Esophagus muscularis mucosa (tissue), 4 donors: ENCODE measurements around the gene PPFIBP1. TPM values are rescaled to one million over a fixed set of nuclear protein-coding genes. Genes with fewer than 3 reads are reported as not detected.
A peak's percentile ranks its signal among the peaks of the same experiment; 100 is the strongest.
"Not testable (repeated sequence)": the region's sequence is repeated elsewhere in the genome, so short reads cannot be mapped to it uniquely, and the experiment has no call there.

Experiments
- DNase-seq: peaks from one replicate; pipeline ENCODE4 v3.0.0-alpha.2; 2017; ENCODE audit errors: extremely low spot score
- H3K27ac ChIP-seq, 4 donors: fragments of 200-600 bp; sonication (generic); replicated peaks in 1 of 4; 1 replicate in 3 of 4; 2 replicates in 1 of 4; pipeline ENCODE4 v1.5.1; 2016 to 2019; ENCODE audit warnings: mild to moderate bottlenecking in 1 of 4
- H3K27me3 ChIP-seq, 4 donors: fragments of 200-600 bp; sonication (generic); one replicate each; pipeline versions ENCODE4 v1.5.1 to v1.6.0; 2016 to 2019
- H3K36me3 ChIP-seq, 4 donors: fragments of 200-600 bp; sonication (generic); one replicate each; pipeline ENCODE4 v1.5.1; 2016 to 2019
- H3K4me1 ChIP-seq, 4 donors: fragments of 200-600 bp; sonication (generic); one replicate each; pipeline ENCODE4 v1.5.1; 2016 to 2019
- H3K4me3 ChIP-seq, 4 donors: fragments of 200-600 bp; sonication (generic); 1 replicate in 2 of 4; 2 replicates in 2 of 4; pipeline ENCODE4 v1.5.1; 2016 to 2019; ENCODE audit warnings: mild to moderate bottlenecking in 4 of 4, moderate library complexity in 1 of 4
- H3K9me3 ChIP-seq, 4 donors: fragments of 200-600 bp; sonication (generic); 1 replicate in 3 of 4; 2 replicates in 1 of 4; pipeline ENCODE4 v1.5.1; 2016 to 2019
- CTCF ChIP-seq, 3 experiments: fragments of 200-600 bp in 2 of 3; fragments of 450-650 bp in 1 of 3; sonication (generic) in 2 of 3; IDR thresholded peaks; one replicate each; pipeline ENCODE4 v1.5.1; 2017 to 2019; ENCODE audit warnings: antibody characterized with exemption in 3 of 3, mild to moderate bottlenecking in 2 of 3, moderate library complexity in 1 of 3
- EP300 ChIP-seq: sonication (generic); formaldehyde crosslinking; IDR thresholded peaks from one replicate; pipeline ENCODE4 v1.6.1; 2017; ENCODE audit warnings: antibody characterized with exemption
- POLR2A ChIP-seq: fragments of 450-650 bp; IDR thresholded peaks from one replicate; pipeline ENCODE4 v1.6.1; 2017; ENCODE audit warnings: antibody characterized with exemption, moderate library complexity, mild to moderate bottlenecking, low read depth
- POLR2AphosphoS5 ChIP-seq, 2 donors: sonication (generic); formaldehyde crosslinking; IDR thresholded peaks; one replicate each; pipeline ENCODE4 v1.6.1; 2017; ENCODE audit warnings: antibody characterized with exemption in 2 of 2
- WGBS: methylation state at CpG from one replicate; pipeline ENCODE4 v1.1.5; 2018; 5-methylcytosine and 5-hydroxymethylcytosine counted together
- intact Hi-C: fragments of 100-400 bp; cut with DNase I; formaldehyde crosslinking; loops from one replicate; pipeline ENCODE4 v1.15.1; 2023
- total RNA-seq, 4 donors: library from RNA; depleted of rRNA; stranded (reverse); fragments of >200 nt; gene quantifications; one replicate each; pipeline versions ENCODE4 v1.1.0 to v1.2.1, GENCODE V29; 2016

PPFIBP1 gene
- total RNA-seq, 4 donors from 2014 or later: 53.2 to 79.0 (median 66.5) TPM

DNA sequence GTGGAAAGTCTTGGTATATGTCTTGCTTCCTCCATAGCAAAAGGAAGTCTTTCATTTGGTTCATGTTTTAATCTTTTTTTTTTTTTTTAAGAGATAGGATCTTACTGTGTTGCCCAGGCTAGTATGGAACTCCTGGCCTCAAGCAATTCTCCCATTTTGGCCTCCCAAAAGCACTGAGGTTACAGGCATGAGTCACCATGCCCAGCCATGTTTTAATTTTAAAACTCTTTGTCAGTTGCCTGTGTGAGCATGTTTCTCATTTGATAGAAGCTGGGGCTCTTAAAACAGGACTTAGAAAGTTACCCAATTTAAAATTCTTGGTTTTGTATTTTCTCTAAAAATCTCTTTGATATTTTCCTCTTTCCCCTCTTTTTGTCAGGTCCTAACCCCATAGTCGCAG is 127.2 kb downstream of the PPFIBP1 start:
- Histone ChIP-seq H3K4me3 (no peak overlapping the region), H3K27ac (no peak overlapping the region), H3K9me3 (no peaks in the 10 kb centered on the region), H3K27me3 (no peaks in the 10 kb centered on the region), H3K4me1 (no peaks in the 10 kb centered on the region), H3K36me3 (peaks cover 0 to 54% (median 32%) of the 10 kb centered on the region in 4 donors)
- intact Hi-C loops: loop anchor here (5.0 kb wide), 1 partner anchor 214 kb away; no protein-coding TSS in a partner anchor
- DNase-seq: no peak
- TF ChIP-seq CTCF (IDR thresholded peaks at IDR 0.05) (no peak), POLR2AphosphoS5 (IDR thresholded peaks at IDR 0.05) (no peak), EP300 (no peak), POLR2A (no peak)
- WGBS: 96% methylated on average over 1 of the region's 1 CpG

DNA sequence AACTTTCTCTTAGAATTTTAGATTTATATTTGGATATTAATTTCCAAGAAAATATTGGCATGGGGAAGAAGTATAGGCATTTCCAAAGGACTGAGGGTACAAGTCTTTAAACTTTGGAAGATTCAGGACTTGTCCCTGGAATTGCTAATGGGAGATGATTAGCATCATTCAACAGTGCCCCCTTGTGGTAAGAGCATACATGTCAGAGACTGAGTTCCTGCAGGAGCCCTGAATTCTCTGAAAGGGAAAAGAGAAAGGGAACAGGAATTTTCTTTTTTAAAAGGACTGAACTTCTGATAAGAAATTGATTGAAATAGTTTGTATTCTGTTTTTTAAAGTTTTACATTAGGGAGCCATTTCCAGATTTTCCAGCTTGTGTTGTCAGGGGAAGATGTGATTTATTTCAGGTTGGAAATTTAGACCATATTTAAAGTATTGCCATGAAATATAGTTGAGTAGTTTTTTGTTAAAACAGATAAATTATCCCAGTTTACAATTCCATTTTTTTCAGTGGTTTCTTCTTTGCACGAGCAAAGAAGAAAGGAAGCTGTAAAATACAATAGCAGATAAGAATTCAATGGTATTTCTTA is 128.3 kb downstream of the PPFIBP1 start:
- WGBS: 41% methylated on average over 1 of the region's 1 CpG
- TF ChIP-seq POLR2AphosphoS5 (IDR thresholded peaks at IDR 0.05): no peak
- no peak for TF ChIP-seq POLR2A
- no peak for TF ChIP-seq EP300
- peak; percentile 80 to 90 (median 82) for TF ChIP-seq CTCF (IDR thresholded peaks at IDR 0.05)

GRCh38 chr12:27653661-27654060 is 129.7 kb downstream of the PPFIBP1 start:
- Histone ChIP-seq H3K36me3 (peaks cover 3 to 66% (median 36%) of the 10 kb centered on the region in 4 donors), H3K4me1 (no peaks in the 10 kb centered on the region), H3K9me3 (no peaks in the 10 kb centered on the region), H3K27me3 (no peaks in the 10 kb centered on the region), H3K27ac (no peak overlapping the region), H3K4me3 (no peak overlapping the region)
- TF ChIP-seq EP300 (no peak), CTCF (IDR thresholded peaks at IDR 0.05) (no peak), POLR2AphosphoS5 (IDR thresholded peaks at IDR 0.05) (no peak), POLR2A (no peak)
- intact Hi-C loops: loop anchor here (5.0 kb wide), 1 partner anchor 216 kb away; no protein-coding TSS in a partner anchor
- DNase-seq: no peak

More for the DNA sequence above, 128.3 kb downstream of the PPFIBP1 start:
- Histone ChIP-seq H3K9me3 (no peaks in the 10 kb centered on the region), H3K27ac (no peak overlapping the region), H3K27me3 (no peaks in the 10 kb centered on the region), H3K4me3 (no peak overlapping the region), H3K36me3 (peaks cover under 1 to 61% (median 32%) of the 10 kb centered on the region in 4 donors), H3K4me1 (no peaks in the 10 kb centered on the region)
- DNase-seq: no peak
- intact Hi-C loops: loop anchor here (5.0 kb wide), 1 partner anchor 215 kb away; no protein-coding TSS in a partner anchor

DNA sequence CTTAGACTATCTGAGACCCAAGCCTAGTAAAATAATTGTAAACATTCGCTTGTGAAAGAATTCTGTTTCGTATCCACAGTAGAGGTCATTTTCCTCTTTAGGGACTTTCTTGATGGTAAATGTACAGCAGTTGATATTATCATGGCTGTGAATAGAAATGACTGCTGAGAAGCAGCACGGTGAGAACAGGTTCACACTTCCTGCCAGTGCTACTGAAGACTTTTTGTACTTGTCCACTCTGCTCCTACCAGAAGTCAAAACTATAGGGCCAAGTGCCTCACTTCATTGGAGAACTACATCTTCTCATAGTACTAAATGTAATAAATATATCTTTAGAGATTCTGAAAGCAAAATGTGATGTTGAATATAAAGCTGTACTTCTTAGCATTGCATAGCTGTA is 131.5 kb downstream of the PPFIBP1 start:
- intact Hi-C loops, H3K27me3 ChIP-seq, H3K4me1 ChIP-seq, H3K27ac ChIP-seq, H3K9me3 ChIP-seq, DNase-seq, H3K4me3 ChIP-seq: not testable (repeated sequence)
- 79% methylated on average over 3 of the region's 3 CpGs for WGBS
- H3K36me3 ChIP-seq: peaks cover 3 to 63% (median 34%) of the 10 kb centered on the region in 4 donors

- 90% methylated on average over 4 of the region's 4 CpGs for WGBS
- Histone ChIP-seq H3K4me3 (no peak overlapping the region), H3K36me3 (peaks cover 12 to 75% (median 44%) of the 10 kb centered on the region in 4 donors), H3K4me1 (no peaks in the 10 kb centered on the region), H3K27ac (no peak overlapping the region), H3K27me3 (no peaks in the 10 kb centered on the region), H3K9me3 (no peaks in the 10 kb centered on the region)
- intact Hi-C loops: no loop called here
- TF ChIP-seq EP300 (no peak), POLR2AphosphoS5 (IDR thresholded peaks at IDR 0.05) (no peak), POLR2A (no peak), CTCF (IDR thresholded peaks at IDR 0.05) (no peak)
- no peak for DNase-seq
Measured at GRCh38 chr12:27657296-27657695, 133.3 kb downstream of the PPFIBP1 start.
